Measurements from ENCODE around the gene NUPR2.

The NUPR2 gene

DNA sequence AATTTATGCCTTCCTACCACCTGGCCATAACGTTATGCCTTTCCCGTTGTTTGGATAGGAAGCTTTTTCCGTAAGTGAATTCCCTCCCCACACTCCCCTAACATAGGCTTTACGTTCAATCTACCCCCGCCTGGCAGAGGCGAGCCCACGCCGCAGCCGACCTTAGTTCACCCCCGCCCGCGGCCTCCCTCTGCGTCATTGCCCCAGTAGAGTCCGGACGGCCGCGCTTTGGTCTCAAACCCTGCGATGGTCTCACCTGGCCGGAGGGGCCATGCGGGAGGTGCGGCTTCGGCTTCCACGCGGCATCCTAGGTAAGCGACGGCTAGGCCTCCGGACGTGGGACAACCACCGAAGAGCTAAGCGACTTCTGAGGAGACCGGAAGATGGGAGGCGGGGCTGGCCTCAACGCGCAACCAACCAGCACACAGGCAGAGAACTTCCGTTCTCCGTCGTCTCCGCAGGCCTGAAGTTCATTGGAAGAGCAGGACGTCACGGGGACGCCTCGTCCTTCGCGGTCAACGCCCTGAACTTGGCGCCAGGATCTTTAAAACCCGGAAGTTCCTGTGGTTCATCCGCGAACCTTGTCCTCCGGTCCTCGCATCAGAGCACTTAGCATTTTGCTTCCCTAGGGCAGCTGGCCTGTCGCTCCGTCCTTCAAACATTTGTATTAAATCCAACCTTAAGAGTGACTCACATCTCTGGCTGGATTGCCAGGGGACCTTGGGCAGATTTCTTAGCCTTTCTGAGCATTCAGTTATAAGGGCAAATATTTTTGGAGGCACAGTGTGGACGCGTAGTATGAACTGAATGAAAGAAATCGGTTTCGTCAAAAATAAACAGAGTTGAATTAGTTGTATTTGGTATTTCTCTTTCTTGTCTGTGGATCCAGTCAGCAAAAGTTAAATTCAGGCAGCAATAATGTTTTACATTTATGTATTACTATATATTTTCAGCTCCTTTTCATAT lies 9.8 kb downstream of the NUPR2 start, which contains the start of gene CHCHD2 (continued):
- no peak for TF ChIP-seq ZNF426 (tag by site-specific recombination; IDR thresholded peaks at IDR 0.05)
- TF ChIP-seq PBX3 (CRISPR knock-in tag; IDR thresholded peaks at IDR 0.05) = peak; percentile 92
- TF ChIP-seq KLF7 (tag by site-specific recombination; IDR thresholded peaks at IDR 0.05; ENCODE audit: borderline replicate concordance) = 0 out of 2 replicates have a peak, but pooled peaks have one; percentile 17
- TF ChIP-seq ZNF621 (tag by site-specific recombination; IDR thresholded peaks at IDR 0.05) = no peak
- TF ChIP-seq ZXDB (tag by site-specific recombination; IDR thresholded peaks at IDR 0.05) = peak; percentile 73
- TF ChIP-seq ZNF391 (tag by site-specific recombination; IDR thresholded peaks at IDR 0.05; ENCODE audit: borderline replicate concordance, low read depth) = no peak
- TF ChIP-seq ZNF776 (tag by site-specific recombination; IDR thresholded peaks at IDR 0.05; ENCODE audit: borderline replicate concordance) = no peak
- no peak for TF ChIP-seq TCF7L2 (IDR thresholded peaks at IDR 0.05; ENCODE audit: borderline replicate concordance, low read depth, low read length)
- no peak for TF ChIP-seq ZNF416 (tag by site-specific recombination; IDR thresholded peaks at IDR 0.05)
- TF ChIP-seq ZNF660 (tag by site-specific recombination; IDR thresholded peaks at IDR 0.05) = peak; percentile 62; the same call in 1 of the 2 replicates
- TF ChIP-seq WT1 (tag by site-specific recombination; IDR thresholded peaks at IDR 0.05) = no peak
- TF ChIP-seq GLIS1 (tag by site-specific recombination; IDR thresholded peaks at IDR 0.05) = peak; percentile 41; the same call in 1 of the 2 replicates
- no peak for TF ChIP-seq YY2 (tag by site-specific recombination; IDR thresholded peaks at IDR 0.05)
- TF ChIP-seq ZSCAN30 (tag by site-specific recombination; IDR thresholded peaks at IDR 0.05) = peak; percentile 62; the same call in 1 of the 2 replicates
- peak; percentile 27; the same call in 1 of the 2 replicates for TF ChIP-seq KLF1 (tag by site-specific recombination; IDR thresholded peaks at IDR 0.05)
- peak; percentile 97 for TF ChIP-seq ZNF580 (tag by site-specific recombination; IDR thresholded peaks at IDR 0.05)
- TF ChIP-seq ZNF211 (tag by site-specific recombination; IDR thresholded peaks at IDR 0.05; ENCODE audit: low read depth) = no peak
- TF ChIP-seq SP3 (tag by site-specific recombination; IDR thresholded peaks at IDR 0.05) = peak; percentile 56; the same call in 1 of the 2 replicates
- TF ChIP-seq ZNF560 (tag by site-specific recombination; IDR thresholded peaks at IDR 0.05; ENCODE audit: borderline replicate concordance) = no peak
- no peak for TF ChIP-seq ZNF155 (tag by site-specific recombination; IDR thresholded peaks at IDR 0.05)
- TF ChIP-seq ZNF138 (tag by site-specific recombination; IDR thresholded peaks at IDR 0.05; ENCODE audit: borderline replicate concordance) = no peak
- peak; percentile 84 for TF ChIP-seq ZNF341 (tag by site-specific recombination; IDR thresholded peaks at IDR 0.05; ENCODE audit: low read depth)
- TF ChIP-seq, protein P1, sequence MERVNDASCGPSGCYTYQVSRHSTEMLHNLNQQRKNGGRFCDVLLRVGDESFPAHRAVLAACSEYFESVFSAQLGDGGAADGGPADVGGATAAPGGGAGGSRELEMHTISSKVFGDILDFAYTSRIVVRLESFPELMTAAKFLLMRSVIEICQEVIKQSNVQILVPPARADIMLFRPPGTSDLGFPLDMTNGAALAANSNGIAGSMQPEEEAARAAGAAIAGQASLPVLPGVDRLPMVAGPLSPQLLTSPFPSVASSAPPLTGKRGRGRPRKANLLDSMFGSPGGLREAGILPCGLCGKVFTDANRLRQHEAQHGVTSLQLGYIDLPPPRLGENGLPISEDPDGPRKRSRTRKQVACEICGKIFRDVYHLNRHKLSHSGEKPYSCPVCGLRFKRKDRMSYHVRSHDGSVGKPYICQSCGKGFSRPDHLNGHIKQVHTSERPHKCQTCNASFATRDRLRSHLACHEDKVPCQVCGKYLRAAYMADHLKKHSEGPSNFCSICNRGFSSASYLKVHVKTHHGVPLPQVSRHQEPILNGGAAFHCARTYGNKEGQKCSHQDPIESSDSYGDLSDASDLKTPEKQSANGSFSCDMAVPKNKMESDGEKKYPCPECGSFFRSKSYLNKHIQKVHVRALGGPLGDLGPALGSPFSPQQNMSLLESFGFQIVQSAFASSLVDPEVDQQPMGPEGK (tag by site-specific recombination; IDR thresholded peaks at IDR 0.05) = peak; percentile 44
- no peak for TF ChIP-seq ZNF398 (tag by site-specific recombination; IDR thresholded peaks at IDR 0.05)
- peak; percentile 17; the same call in 1 of the 2 replicates for TF ChIP-seq ZEB2 (tag by site-specific recombination; IDR thresholded peaks at IDR 0.05)
- no peak for TF ChIP-seq ZNF549 (tag by site-specific recombination; IDR thresholded peaks at IDR 0.05)
- TF ChIP-seq, protein P2, sequence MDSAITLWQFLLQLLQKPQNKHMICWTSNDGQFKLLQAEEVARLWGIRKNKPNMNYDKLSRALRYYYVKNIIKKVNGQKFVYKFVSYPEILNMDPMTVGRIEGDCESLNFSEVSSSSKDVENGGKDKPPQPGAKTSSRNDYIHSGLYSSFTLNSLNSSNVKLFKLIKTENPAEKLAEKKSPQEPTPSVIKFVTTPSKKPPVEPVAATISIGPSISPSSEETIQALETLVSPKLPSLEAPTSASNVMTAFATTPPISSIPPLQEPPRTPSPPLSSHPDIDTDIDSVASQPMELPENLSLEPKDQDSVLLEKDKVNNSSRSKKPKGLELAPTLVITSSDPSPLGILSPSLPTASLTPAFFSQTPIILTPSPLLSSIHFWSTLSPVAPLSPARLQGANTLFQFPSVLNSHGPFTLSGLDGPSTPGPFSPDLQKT (IDR thresholded peaks at IDR 0.05; ENCODE audit: borderline replicate concordance, low read depth, low read length) = no peak
- TF ChIP-seq, protein P3, sequence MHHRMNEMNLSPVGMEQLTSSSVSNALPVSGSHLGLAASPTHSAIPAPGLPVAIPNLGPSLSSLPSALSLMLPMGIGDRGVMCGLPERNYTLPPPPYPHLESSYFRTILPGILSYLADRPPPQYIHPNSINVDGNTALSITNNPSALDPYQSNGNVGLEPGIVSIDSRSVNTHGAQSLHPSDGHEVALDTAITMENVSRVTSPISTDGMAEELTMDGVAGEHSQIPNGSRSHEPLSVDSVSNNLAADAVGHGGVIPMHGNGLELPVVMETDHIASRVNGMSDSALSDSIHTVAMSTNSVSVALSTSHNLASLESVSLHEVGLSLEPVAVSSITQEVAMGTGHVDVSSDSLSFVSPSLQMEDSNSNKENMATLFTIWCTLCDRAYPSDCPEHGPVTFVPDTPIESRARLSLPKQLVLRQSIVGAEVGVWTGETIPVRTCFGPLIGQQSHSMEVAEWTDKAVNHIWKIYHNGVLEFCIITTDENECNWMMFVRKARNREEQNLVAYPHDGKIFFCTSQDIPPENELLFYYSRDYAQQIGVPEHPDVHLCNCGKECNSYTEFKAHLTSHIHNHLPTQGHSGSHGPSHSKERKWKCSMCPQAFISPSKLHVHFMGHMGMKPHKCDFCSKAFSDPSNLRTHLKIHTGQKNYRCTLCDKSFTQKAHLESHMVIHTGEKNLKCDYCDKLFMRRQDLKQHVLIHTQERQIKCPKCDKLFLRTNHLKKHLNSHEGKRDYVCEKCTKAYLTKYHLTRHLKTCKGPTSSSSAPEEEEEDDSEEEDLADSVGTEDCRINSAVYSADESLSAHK (tag by site-specific recombination; IDR thresholded peaks at IDR 0.05) = no peak
